Pons (tissue), 1 donor: ENCODE results near the gene HTATSF1.

Source experiments
- DNase-seq: peaks from one replicate; pipeline ENCODE4 v3.0.0-alpha.2; 2016; ENCODE audit warnings: low spot score

Gene HTATSF1

GRCh38 chrX:136496764-136497555 is 432 bp upstream of the HTATSF1 start:
- peak; percentile 69 for DNase-seq

DNA sequence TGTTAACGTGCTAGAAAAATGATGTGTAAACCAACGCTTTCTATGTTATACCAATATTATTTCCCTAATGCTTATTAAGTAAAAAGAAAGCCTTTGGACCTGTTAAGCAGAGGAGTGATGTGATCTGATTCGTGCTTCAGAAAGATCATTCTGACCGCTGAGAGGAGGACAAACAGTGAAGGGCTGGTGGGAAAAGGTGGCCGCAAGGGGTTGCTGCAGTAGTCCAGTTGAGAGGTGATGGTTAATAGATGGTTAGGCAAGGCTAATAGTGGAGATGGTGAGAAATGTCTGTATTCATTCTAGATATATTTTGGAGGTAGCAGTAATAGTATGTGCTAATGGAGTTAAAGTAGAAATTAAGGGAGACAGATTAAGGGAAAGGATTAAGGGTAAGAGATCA is 21.7 kb downstream of the HTATSF1 start:
- no peak for DNase-seq

DNA sequence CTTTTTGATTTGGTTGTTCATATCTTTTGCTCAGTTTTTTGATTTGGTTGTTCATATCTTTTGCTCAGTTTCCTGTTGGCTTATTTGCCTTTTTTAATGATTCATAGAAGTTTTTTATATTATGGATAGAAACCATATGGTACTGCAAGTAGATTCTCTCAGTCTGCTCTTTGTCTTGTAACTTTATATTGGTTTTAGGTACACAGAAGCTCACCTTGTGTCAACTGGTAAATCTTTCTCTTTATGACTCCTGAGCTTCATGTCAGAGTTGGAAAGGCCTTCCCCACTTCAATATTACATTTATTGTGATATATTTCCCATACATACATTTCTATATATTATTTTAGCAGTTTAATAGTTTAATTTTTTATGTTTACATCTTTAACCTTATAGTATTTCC is 26.4 kb downstream of the HTATSF1 start:
- DNase-seq: no peak

DNA sequence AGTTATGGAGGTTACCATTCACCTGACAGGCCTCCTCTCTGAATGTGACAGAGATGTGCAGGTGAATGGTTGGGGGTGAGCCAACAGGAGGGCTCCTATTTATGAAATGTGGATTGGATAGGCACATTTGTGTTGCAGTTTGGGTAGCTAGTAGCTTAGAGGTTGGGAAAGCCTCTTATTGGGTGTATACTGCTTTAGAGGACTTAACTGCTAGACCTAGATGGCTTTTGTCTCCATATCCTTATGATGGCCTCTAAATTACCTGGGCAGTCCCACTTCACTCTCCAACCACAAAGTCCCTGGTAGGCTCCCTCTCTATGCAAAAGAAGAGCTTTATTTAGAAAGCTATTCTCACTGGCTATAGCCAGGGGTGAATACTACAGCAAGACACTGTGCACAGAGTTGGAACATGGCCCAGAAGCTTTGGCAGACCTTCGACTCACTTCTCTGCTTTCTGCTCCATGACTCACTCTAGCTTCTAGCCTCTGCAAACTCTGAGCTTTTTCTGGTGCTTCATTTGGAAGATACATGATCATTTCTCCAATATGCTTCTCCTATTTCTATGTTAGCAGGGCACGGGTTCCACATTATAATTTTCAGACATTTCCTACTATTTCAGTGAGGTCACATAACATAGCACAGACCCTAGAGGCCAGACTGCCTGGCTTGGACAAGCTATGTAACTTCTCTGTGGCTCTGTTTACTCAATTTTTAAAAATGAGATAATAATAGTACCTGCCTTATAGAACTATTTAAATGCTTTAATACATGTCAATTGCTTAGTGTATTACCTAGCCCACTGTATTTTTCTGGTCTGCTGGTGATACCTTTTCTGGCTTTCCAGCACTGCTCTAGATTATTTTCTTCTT is 28.6 kb downstream of the HTATSF1 start:
- DNase-seq: peak; percentile 64

DNA sequence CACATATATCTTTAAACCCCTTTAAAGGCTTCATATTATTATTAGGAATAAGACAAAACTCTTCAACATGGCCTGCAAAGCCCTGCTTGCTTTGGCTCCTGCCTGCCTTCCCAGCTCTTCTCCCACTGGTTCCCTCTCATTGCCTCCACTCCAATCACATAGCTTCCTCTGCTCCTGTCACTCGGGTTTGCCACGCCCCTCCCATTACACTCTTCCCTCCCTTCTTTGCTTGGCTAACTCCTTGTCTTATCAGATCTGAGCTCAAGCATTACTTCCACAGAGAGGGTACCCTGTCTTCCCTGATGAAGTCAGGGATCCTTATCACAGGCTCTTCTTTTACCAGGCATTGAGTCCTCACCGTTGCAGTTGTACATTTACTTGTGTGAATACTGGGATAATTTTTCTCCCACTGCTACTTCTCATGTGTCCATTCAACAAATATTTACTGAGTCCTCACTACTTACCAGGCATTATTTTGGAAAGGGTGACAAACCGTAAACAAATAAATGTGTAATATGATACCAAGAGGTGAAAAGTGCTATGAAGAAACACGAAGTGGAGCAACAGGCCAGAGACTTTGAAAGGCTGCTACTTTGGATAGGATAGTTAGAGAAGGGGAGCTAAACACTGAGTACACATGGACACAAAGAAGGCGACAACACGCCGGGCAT is 31.4 kb downstream of the HTATSF1 start:
- DNase-seq: no peak

GRCh38 chrX:136529795-136530194 is 32.4 kb downstream of the HTATSF1 start:
- no peak for DNase-seq

DNA sequence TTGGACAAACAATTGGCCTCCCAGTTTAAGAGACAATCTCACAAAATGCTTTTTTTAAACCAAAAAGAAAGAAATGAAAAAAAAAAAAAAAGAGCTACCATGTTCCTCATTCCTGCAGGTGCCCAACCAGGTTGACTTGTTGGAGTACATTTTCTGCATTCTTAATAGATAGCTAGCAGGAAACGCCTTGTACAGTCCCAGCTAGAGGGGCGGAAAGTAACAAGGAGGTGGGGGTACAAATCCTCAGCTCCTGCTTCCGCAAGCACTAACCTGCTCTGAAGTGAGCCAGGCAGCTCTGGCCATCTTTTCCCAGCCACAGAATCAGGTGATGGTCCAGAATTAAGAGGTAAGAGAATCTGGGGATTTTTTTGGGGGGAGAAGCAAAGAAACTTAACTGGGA is 34.6 kb downstream of the HTATSF1 start, which contains the start of gene VGLL1:
VGLL1 (plus strand) TSS at position 265 of the 400 bp plus-strand sequence. CDS start 3,806 bp downstream, outside the sequence.
- DNase-seq: no peak

DNA sequence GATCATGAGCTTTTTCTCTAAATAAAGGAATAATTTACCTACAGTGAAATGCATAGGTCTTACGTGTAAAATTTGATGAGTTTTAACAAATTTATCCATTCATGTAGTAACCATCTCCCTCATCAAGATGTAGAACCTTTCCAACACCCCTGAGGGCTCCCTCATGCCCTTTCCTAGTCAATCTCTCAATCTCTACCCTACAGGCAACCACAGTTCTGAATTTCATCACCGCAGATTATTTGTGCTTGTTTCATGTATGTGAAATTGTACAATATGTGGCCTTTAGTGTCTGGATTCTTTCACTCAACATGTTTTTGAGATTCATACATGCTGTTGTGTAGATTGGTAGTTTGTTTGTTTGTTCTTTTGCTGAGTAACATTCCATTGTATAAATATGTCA is 36.7 kb downstream of the HTATSF1 start:
- no peak for DNase-seq

GRCh38 chrX:136538811-136539210 is 41.4 kb downstream of the HTATSF1 start:
- DNase-seq: no peak

- DNase-seq: no peak
These were observed 42.8 kb downstream of the HTATSF1 start for GRCh38 chrX:136540226-136540625.

DNA sequence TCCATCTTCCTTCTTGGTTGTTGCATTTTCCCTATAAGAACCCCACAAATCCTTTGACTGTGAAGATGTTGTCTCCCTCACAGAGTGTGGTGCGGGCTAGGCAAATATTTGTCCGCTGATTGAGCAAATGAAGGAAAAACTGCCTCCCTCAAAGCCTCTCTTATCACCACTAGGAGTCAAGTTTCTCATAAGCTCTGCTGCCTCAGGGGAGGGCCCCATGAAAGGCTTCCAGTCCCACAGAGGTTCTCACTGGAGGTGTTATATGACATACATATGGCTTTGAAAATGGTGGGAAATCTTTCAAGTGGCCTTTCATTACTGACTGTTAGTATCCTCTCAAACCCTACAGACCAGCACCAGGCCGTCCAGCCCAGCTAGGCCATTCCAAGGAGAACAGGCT is 43.9 kb downstream of the HTATSF1 start:
- no peak for DNase-seq

DNA sequence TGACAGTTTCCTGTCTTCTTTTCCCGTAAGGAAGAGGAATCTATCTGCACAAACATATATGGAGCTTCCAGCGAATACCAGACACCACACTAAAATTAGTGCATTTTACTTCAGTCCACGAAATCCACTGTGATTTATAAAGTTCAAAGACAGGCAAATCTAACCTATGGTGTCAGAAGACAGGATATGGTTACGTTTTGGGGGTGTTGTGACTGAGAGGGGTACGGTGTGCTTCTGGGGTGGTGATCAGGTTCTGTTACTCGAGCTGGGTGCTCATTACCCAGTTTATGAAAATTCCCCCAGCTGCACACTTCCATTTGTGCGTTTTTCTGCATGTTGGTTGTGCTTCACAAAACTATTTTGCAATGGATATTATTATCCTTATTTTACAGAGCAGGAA is 44.9 kb downstream of the HTATSF1 start:
- no peak for DNase-seq

DNA sequence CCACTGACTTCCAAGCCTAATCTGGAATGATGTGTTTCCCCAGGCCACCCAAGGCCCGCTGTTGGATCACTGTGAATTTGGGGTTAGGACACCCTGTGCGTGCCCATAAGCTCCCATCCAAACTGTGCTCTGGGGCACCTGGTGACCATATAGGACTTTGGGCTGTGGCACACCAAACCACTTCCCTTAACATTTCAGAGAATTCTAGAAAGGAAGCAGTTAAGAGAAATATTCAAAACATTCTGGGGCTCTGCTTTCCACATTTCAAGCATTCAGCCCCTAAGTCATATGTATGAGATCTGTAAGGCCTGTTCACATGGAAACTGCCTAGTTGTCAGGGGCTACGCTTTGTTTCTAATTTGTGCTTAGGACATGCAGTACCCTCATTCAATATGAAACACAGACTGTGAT is 49.0 kb downstream of the HTATSF1 start:
- DNase-seq: no peak

GRCh38 chrX:136549226-136549625 is 51.8 kb downstream of the HTATSF1 start:
- no peak for DNase-seq

- DNase-seq: no peak
These were observed 54.0 kb downstream of the HTATSF1 start for GRCh38 chrX:136551410-136551809.

GRCh38 chrX:136555694-136556093 is 58.3 kb downstream of the HTATSF1 start:
- DNase-seq: no peak
